Keratinocyte (primary cell): ENCODE data around the gene ADCK1. TPM values are rescaled to one million over a fixed set of nuclear protein-coding genes. Genes with fewer than 3 reads are reported as not detected.

Experiments used
- DNase-seq: peaks from one replicate; pipeline ENCODE4 v3.0.0-alpha.2; 2011; ENCODE audit warnings: low read depth, missing footprints, low spot score
- FAIRE-seq: peaks from 2 replicates; lab custom pipeline; 2011; peaks lifted over from hg19 to GRCh38; lab: Jason Lieb, UNC
- H2AFZ ChIP-seq: 2 replicates; pipeline ENCODE4 v1.6.0; 2012; ENCODE audit warnings: low read length, control low read depth, inconsistent platforms; ENCODE audit not compliant: control insufficient read depth
- H3K27ac ChIP-seq: 2 replicates; pipeline ENCODE4 v1.5.1; 2011; ENCODE audit warnings: low read length; ENCODE audit not compliant: control insufficient read depth, insufficient read depth
- H3K27me3 ChIP-seq: 3 replicates; pipeline ENCODE4 v1.6.0; 2011; ENCODE audit warnings: low read length; ENCODE audit not compliant: control insufficient read depth, insufficient read depth; ENCODE audit errors: extremely low read depth
- H3K36me3 ChIP-seq, 2 experiments: 2 replicates in 1 of 2; 3 replicates in 1 of 2; pipeline ENCODE4 v1.5.1; 2011; ENCODE audit warnings: low read length in 2 of 2, mild to moderate bottlenecking in 1 of 2; ENCODE audit not compliant: control insufficient read depth in 2 of 2, insufficient read depth in 2 of 2; ENCODE audit errors: extremely low read depth in 1 of 2
- H3K4me1 ChIP-seq: 3 replicates; pipeline ENCODE4 v1.5.1; 2011; ENCODE audit warnings: low read length; ENCODE audit not compliant: control insufficient read depth, insufficient read depth; ENCODE audit errors: extremely low read depth
- H3K4me2 ChIP-seq: 3 replicates; pipeline ENCODE4 v1.6.0; 2011; ENCODE audit warnings: low read depth, low read length; ENCODE audit not compliant: control insufficient read depth, insufficient read depth; ENCODE audit errors: extremely low read depth
- H3K4me3 ChIP-seq, 3 experiments: fragments of 200-600 bp in 1 of 3; sonication (generic) in 1 of 3; 2 replicates in 2 of 3; 3 replicates in 1 of 3; pipeline ENCODE4 v1.5.1; 2011 to 2016; ENCODE audit warnings: low read length in 3 of 3, mild to moderate bottlenecking in 3 of 3, control low read depth in 2 of 3, inconsistent platforms in 1 of 3, low read depth in 1 of 3, mixed read lengths in 1 of 3, mixed run types in 1 of 3, moderate library complexity in 1 of 3; ENCODE audit not compliant: control insufficient read depth in 2 of 3, insufficient read depth in 2 of 3; ENCODE audit errors: extremely low read depth in 1 of 3
- H3K79me2 ChIP-seq: 2 replicates; pipeline ENCODE4 v1.6.0; 2012; ENCODE audit warnings: low read length; ENCODE audit not compliant: control insufficient read depth, insufficient read depth
- H3K9ac ChIP-seq: 3 replicates; pipeline ENCODE4 v1.6.0; 2011; ENCODE audit warnings: low read length; ENCODE audit not compliant: control insufficient read depth, insufficient read depth; ENCODE audit errors: extremely low read depth
- H3K9me1 ChIP-seq: 3 replicates; pipeline ENCODE4 v1.6.0; 2011; ENCODE audit warnings: low read length; ENCODE audit not compliant: control insufficient read depth, insufficient read depth; ENCODE audit errors: extremely low read depth
- H3K9me3 ChIP-seq: 2 replicates; pipeline ENCODE4 v1.5.1; 2012; ENCODE audit warnings: low read depth, low read length; ENCODE audit not compliant: control insufficient read depth
- H4K20me1 ChIP-seq: 3 replicates; pipeline ENCODE4 v1.6.0; 2011; ENCODE audit warnings: low read length; ENCODE audit not compliant: control insufficient read depth, insufficient read depth; ENCODE audit errors: extremely low read depth
- EZH2 ChIP-seq: IDR thresholded peaks from one replicate; pipeline ENCODE4 v1.6.1; 2012; ENCODE audit warnings: inconsistent platforms, mild to moderate bottlenecking, low read length, moderate library complexity
- dilution Hi-C: fragments of 300-500 bp; cut with MboI; formaldehyde crosslinking; loops from one replicate; pipeline ENCODE4 v1.7.0; 2020; ENCODE audit warnings: low sequenced_read_pairs; ENCODE audit not compliant: extremely low pct_ligation_motif_present
- polyA plus RNA-seq, 5 experiments: library from polyadenylated mRNA; depleted of rRNA in 3 of 5; stranded (reverse) in 3 of 5; stranded (forward) in 1 of 5; unstranded in 1 of 5; fragments of >200 nt; gene quantifications; 1 replicate in 1 of 5; 2 replicates in 3 of 5; 3 replicates in 1 of 5; pipeline versions ENCODE4 v1.2.1 to v1.2.3, GENCODE V29; 2011 to 2012; ENCODE audit warnings: missing spikeins in 2 of 5, low read depth in 1 of 5, low replicate concordance in 1 of 5
- small RNA-seq, 3 experiments: library from RNA; depleted of rRNA; stranded (forward); fragments of <200 nt; gene quantifications; one replicate each; pipeline ENCODE3, GENCODE V24; 2012; ENCODE audit warnings: low read depth in 3 of 3, low replicate concordance in 1 of 3; ENCODE audit not compliant: insufficient read length in 3 of 3
- TF ChIP-seq, protein P1 (sequence below), 3 experiments: IDR thresholded peaks in 1 of 3; conservative IDR thresholded peaks in 1 of 3; optimal IDR thresholded peaks in 1 of 3; 2 replicates in 2 of 3; 3 replicates in 1 of 3; pipeline versions ENCODE3 to v1.5.1; 2011; ENCODE audit warnings: low read length in 3 of 3, mild to moderate bottlenecking in 3 of 3, moderate library complexity in 2 of 3, control low read depth in 1 of 3, inconsistent platforms in 1 of 3; ENCODE audit not compliant: insufficient read depth in 2 of 3; ENCODE audit errors: extremely low read depth in 1 of 3

The ADCK1 gene
- polyA plus RNA-seq, 1 donor (not counting 4 experiments of a cell fraction or from before 2014, with no cell fraction given) = 4.9 TPM

DNA sequence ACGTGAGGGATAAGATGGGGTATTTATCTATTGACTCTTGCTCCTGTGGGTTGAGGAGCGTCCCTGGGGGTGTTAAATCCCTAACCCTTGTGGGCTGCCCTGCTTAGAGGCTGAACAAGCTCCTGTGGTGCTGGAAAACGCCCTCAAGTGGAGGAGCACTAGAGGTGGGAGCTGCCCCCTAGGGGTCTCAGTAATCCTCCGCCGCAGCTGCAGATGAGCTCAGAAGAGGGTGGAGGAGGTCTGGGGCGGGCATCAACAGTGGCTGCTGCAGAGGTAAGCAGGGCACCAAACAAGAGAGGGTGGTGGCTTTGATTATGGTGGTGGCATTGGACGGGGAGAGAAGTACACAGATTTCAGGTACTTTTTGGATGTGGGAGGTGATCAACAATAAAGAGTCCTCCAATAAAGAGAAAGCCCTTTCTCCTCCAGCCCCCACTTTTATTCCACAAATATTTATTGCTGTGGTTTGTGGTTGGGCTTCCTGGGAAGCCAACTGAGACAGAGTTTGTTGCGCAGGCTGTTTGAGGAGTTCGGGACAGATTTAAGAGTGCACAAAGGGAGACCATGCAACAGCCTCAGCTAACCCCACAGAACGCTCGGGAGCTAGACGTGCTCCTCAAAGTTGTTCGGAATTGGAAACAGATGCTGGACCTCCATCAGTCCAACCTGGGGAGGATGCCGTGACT is 179.9 kb downstream of the ADCK1 start:
- Histone ChIP-seq H3K27me3 (peaks cover 7% of the 10 kb centered on the region), H2AFZ (no peak overlapping the region), H3K36me3 (no peaks in the 10 kb centered on the region), H4K20me1 (no peaks in the 10 kb centered on the region), H3K9me3 (no peaks in the 10 kb centered on the region), H3K79me2 (no peaks in the 10 kb centered on the region), H3K4me1 (no peaks in the 10 kb centered on the region), H3K4me2 (no peak overlapping the region), H3K9ac (no peak overlapping the region), H3K27ac (no peak overlapping the region), H3K9me1 (no peaks in the 10 kb centered on the region), H3K4me3 (no peak overlapping the region)
- no peak for DNase-seq
- no peak for TF ChIP-seq EZH2
- TF ChIP-seq, protein P1, sequence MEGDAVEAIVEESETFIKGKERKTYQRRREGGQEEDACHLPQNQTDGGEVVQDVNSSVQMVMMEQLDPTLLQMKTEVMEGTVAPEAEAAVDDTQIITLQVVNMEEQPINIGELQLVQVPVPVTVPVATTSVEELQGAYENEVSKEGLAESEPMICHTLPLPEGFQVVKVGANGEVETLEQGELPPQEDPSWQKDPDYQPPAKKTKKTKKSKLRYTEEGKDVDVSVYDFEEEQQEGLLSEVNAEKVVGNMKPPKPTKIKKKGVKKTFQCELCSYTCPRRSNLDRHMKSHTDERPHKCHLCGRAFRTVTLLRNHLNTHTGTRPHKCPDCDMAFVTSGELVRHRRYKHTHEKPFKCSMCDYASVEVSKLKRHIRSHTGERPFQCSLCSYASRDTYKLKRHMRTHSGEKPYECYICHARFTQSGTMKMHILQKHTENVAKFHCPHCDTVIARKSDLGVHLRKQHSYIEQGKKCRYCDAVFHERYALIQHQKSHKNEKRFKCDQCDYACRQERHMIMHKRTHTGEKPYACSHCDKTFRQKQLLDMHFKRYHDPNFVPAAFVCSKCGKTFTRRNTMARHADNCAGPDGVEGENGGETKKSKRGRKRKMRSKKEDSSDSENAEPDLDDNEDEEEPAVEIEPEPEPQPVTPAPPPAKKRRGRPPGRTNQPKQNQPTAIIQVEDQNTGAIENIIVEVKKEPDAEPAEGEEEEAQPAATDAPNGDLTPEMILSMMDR (optimal IDR thresholded peaks at IDR 0.05 in 1 of 3, IDR thresholded peaks at IDR 0.05 in 1 of 3, conservative IDR thresholded peaks at IDR 0.05 in 1 of 3; ENCODE audit: extremely low read depth in 1 of 3, insufficient read depth in 2 of 3, low read length in 3 of 3) = no peak
- no peak for FAIRE-seq
- dilution Hi-C loops = no loop called here

DNA sequence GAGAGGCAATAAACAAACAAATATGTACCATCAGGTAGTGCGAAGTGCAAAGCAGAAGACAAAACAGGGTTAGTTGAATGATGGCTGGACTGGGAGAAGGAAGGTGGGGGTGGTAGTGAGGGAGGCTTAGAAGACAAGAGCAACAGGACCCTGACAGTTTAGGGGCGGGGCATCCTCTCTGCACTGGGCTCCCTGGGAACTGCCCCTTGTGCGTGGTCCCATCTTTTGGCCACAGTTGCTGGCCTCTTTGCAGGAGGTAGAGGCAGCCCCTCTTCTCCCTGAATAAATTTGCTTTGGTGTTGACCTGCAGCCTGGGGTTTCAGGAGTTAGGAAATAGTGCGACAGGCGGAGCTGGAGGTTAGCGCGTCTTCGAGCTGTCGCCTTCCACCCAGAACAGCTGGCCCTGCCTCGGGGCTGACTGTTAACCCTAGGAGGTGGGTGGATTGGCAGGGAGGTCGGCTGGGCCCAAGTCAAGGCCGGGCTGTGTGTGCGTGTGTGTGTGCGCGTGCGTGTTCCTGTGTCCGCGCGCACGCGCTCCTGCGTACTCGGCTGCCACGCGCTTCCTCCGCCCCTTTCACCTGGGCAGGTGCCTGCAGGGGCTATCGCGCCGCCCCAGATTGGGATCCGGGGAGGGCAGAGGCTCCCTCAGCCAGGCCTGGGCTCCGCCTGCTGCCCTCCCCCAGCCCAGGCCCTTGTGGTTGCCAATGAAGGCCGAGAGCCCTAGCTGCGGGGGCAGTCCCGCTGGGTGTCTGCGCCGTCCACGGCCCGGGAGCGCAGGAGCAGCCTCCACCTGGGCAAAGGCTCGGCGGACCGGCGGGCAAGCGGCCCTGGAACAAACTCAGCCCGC is 180.8 kb downstream of the ADCK1 start:
- Histone ChIP-seq H3K4me2 (peak overlapping the region; percentile 77), H3K9me1 (no peaks in the 10 kb centered on the region), H3K9ac (no peak overlapping the region), H2AFZ (peak overlapping the region; percentile 81), H3K4me3 (peak overlapping the region; percentile 37 to 56 (median 53)), H3K27me3 (peaks cover 7% of the 10 kb centered on the region), H4K20me1 (no peaks in the 10 kb centered on the region), H3K27ac (no peak overlapping the region), H3K9me3 (no peaks in the 10 kb centered on the region), H3K79me2 (no peaks in the 10 kb centered on the region), H3K4me1 (no peaks in the 10 kb centered on the region), H3K36me3 (no peaks in the 10 kb centered on the region)
- no peak for TF ChIP-seq EZH2
- TF ChIP-seq, protein P1 (optimal IDR thresholded peaks at IDR 0.05 in 1 of 3, IDR thresholded peaks at IDR 0.05 in 1 of 3, conservative IDR thresholded peaks at IDR 0.05 in 1 of 3; ENCODE audit: extremely low read depth in 1 of 3, insufficient read depth in 2 of 3, low read length in 3 of 3) = no peak
- dilution Hi-C loops = no loop called here
- no peak for FAIRE-seq
- DNase-seq = peak; percentile 4

Small RNA genes lying within 50 kb of the gene (small RNA-seq; reads per million reads assigned to genes)
- gene RF00019 = 0 reads per million in 3 experiments

Other genes starting within 250 kb of the ADCK1 start
- gene SPTLC2, start 183.5 kb upstream of the ADCK1 start, polyA plus RNA-seq = 32.4 to 46.8 TPM (median 34.8 TPM) in 3 replicates
- gene ALKBH1, start 92.1 kb upstream of the ADCK1 start, polyA plus RNA-seq = 11.2 to 13.0 TPM (median 11.8 TPM) in 3 replicates
- gene SLIRP, start 92.0 kb upstream of the ADCK1 start, polyA plus RNA-seq = 195 to 361 TPM (median 238 TPM) in 3 replicates
- 28.4 to 52.5 TPM (median 51.2 TPM) in 3 replicates for gene SNW1, start 39.0 kb upstream of the ADCK1 start, polyA plus RNA-seq